ENCODE results near the gene ACAP3.

Gene ACAP3

GRCh38 chr1:1306070-1306660, 1.6 kb downstream of the ACAP3 start:
- Histone ChIP-seq H3K4me3 (ENCODE audit: low read length) (peak overlapping the region; percentile 79), H3K36me3 (ENCODE audit: control insufficient read depth, low read length) (peaks cover 20% of the 10 kb centered on the region), H3K4me2 (ENCODE audit: low read length) (peak overlapping the region; percentile 84), H4K20me1 (ENCODE audit: control insufficient read depth, insufficient read depth, low read depth, low read length) (no peaks in the 10 kb centered on the region), H3K79me2 (ENCODE audit: control insufficient read depth, low read length) (peaks cover 40% of the 10 kb centered on the region), H3K9me2 (replicated peaks; ENCODE audit: control insufficient read depth, low read length) (no peaks in the 10 kb centered on the region), H3K27me3 (ENCODE audit: control insufficient read depth, low read length) (no peaks in the 10 kb centered on the region), H3K9me3 (ENCODE audit: control insufficient read depth, insufficient read depth, low read length) (no peaks in the 10 kb centered on the region), H3K4me1 (ENCODE audit: control insufficient read depth, low read length) (peaks cover 36% of the 10 kb centered on the region), H3F3A (ENCODE audit: control insufficient read depth, insufficient read depth) (no peaks in the 10 kb centered on the region), H3K27ac (ENCODE audit: low read depth, low read length) (peak overlapping the region; percentile 55)
- TF ChIP-seq CTCF (IDR thresholded peaks at IDR 0.05; ENCODE audit: low read depth, low read length, poor library complexity, severe bottlenecking), result peak; percentile 44
- no peak for TF ChIP-seq EZH2phosphoT487 (IDR thresholded peaks at IDR 0.05; ENCODE audit: borderline replicate concordance, low read length)

- peak overlapping the region; percentile 84 for H3K4me2 ChIP-seq (ENCODE audit: low read length)
- H3K79me2 ChIP-seq (ENCODE audit: control insufficient read depth, low read length), result peaks cover 40% of the 10 kb centered on the region
- peaks cover 36% of the 10 kb centered on the region for H3K4me1 ChIP-seq (ENCODE audit: control insufficient read depth, low read length)
- no peaks in the 10 kb centered on the region for H3F3A ChIP-seq (ENCODE audit: control insufficient read depth, insufficient read depth)
- H3K9me3 ChIP-seq (ENCODE audit: control insufficient read depth, insufficient read depth, low read length), result no peaks in the 10 kb centered on the region
- peaks cover 13% of the 10 kb centered on the region for H3K36me3 ChIP-seq (ENCODE audit: control insufficient read depth, low read length)
- TF ChIP-seq EZH2phosphoT487 (IDR thresholded peaks at IDR 0.05; ENCODE audit: borderline replicate concordance, low read length) (no peak), CTCF (IDR thresholded peaks at IDR 0.05; ENCODE audit: low read depth, low read length, poor library complexity, severe bottlenecking) (peak; percentile 46)
- no peaks in the 10 kb centered on the region for H3K9me2 ChIP-seq (replicated peaks; ENCODE audit: control insufficient read depth, low read length)
- H3K27ac ChIP-seq (ENCODE audit: low read depth, low read length), result peak overlapping the region; percentile 55
- no peaks in the 10 kb centered on the region for H3K27me3 ChIP-seq (ENCODE audit: control insufficient read depth, low read length)
- H3K4me3 ChIP-seq (ENCODE audit: low read length), result peak overlapping the region; percentile 79
- H4K20me1 ChIP-seq (ENCODE audit: control insufficient read depth, insufficient read depth, low read depth, low read length), result no peaks in the 10 kb centered on the region
Observed at GRCh38 chr1:1305300-1306069, 2.2 kb downstream of the ACAP3 start.

- Histone ChIP-seq H4K20me1 (ENCODE audit: control insufficient read depth, insufficient read depth, low read depth, low read length) (no peaks in the 10 kb centered on the region), H3K36me3 (ENCODE audit: control insufficient read depth, low read length) (peaks cover 4% of the 10 kb centered on the region), H3F3A (ENCODE audit: control insufficient read depth, insufficient read depth) (no peaks in the 10 kb centered on the region), H3K27ac (ENCODE audit: low read depth, low read length) (peak overlapping the region; percentile 55), H3K9me3 (ENCODE audit: control insufficient read depth, insufficient read depth, low read length) (no peaks in the 10 kb centered on the region), H3K4me1 (ENCODE audit: control insufficient read depth, low read length) (peaks cover 31% of the 10 kb centered on the region), H3K9me2 (replicated peaks; ENCODE audit: control insufficient read depth, low read length) (no peaks in the 10 kb centered on the region), H3K27me3 (ENCODE audit: control insufficient read depth, low read length) (no peaks in the 10 kb centered on the region), H3K4me2 (ENCODE audit: low read length) (peak overlapping the region; percentile 84), H3K4me3 (ENCODE audit: low read length) (peak overlapping the region; percentile 79), H3K79me2 (ENCODE audit: control insufficient read depth, low read length) (peaks cover 31% of the 10 kb centered on the region)
- TF ChIP-seq CTCF (IDR thresholded peaks at IDR 0.05; ENCODE audit: low read depth, low read length, poor library complexity, severe bottlenecking) (no peak), EZH2phosphoT487 (IDR thresholded peaks at IDR 0.05; ENCODE audit: borderline replicate concordance, low read length) (no peak)
Observed at GRCh38 chr1:1304331-1305299, 3.1 kb downstream of the ACAP3 start.

Measured in DOHH2 (cell line).